ENCODE measurements around the gene SPG7. TPM values are rescaled to one million over a fixed set of nuclear protein-coding genes. Genes with fewer than 3 reads are reported as not detected.

Gene SPG7
- polyA plus RNA-seq, 1 donor from 2014 or later: 216 TPM

DNA sequence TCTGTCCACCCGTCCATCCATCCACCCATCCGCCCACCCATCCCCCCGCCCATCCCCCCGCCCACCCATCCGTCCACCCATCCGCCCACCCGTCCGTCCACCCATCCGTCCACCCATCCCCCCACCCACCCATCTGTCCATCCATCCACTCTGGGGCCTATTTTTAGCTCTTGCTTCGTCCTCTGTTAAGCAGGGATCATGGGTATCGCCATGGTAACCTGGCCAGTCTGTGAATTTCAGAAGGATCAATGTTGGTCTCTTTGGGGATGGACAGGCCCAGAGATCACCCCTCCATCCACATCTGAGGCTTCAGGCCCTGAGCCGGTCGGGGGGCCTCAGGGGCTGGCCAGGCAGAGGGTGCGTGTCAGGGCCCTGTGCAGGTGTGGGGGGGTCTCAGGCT is 90.0 kb downstream of the SPG7 start:
- Histone ChIP-seq H3K9ac (ENCODE audit: low read length) (peak overlapping the region; percentile 48), H4K20me1 (ENCODE audit: insufficient read depth) (no peaks in the 10 kb centered on the region), H3K27ac (ENCODE audit: low read length) (peak overlapping the region; percentile 51), H2AFZ (ENCODE audit: low read depth, low read length) (no peak overlapping the region), H3K79me2 (replicated peaks; ENCODE audit: insufficient read depth, low read length) (no peaks in the 10 kb centered on the region), H3K9me2 (ENCODE audit: insufficient read depth, low read length) (no peaks in the 10 kb centered on the region), H3K27me3 (ENCODE audit: insufficient read depth, low read depth, low read length) (no peaks in the 10 kb centered on the region), H3K9me3 (ENCODE audit: low read length) (no peaks in the 10 kb centered on the region), H3K36me3 (ENCODE audit: insufficient read depth, low read length) (no peaks in the 10 kb centered on the region), H3K4me3 (ENCODE audit: low read length) (no peak overlapping the region), H3F3A (ENCODE audit: insufficient read depth, low read length, poor library complexity, severe bottlenecking) (no peaks in the 10 kb centered on the region), H3K4me2 (ENCODE audit: low read length) (no peak overlapping the region)
- TF ChIP-seq REST (IDR thresholded peaks at IDR 0.05; ENCODE audit: borderline replicate concordance) (no peak), TAF1 (IDR thresholded peaks at IDR 0.05; ENCODE audit: low read depth) (no peak), SMC3 (conservative IDR thresholded peaks at IDR 0.05; ENCODE audit: poor library complexity) (no peak), EZH2 (IDR thresholded peaks at IDR 0.05; ENCODE audit: borderline replicate concordance, insufficient read depth, low read length, poor library complexity, severe bottlenecking) (no peak), MXI1 (conservative IDR thresholded peaks at IDR 0.05; ENCODE audit: poor library complexity, severe bottlenecking) (no peak), EP300 (conservative IDR thresholded peaks at IDR 0.05; ENCODE audit: poor library complexity, severe bottlenecking) (no peak), POLR2AphosphoS5 (IDR thresholded peaks at IDR 0.05) (no peak), RAD21 (conservative IDR thresholded peaks at IDR 0.05) (no peak)
- TF ChIP-seq, protein P1, sequence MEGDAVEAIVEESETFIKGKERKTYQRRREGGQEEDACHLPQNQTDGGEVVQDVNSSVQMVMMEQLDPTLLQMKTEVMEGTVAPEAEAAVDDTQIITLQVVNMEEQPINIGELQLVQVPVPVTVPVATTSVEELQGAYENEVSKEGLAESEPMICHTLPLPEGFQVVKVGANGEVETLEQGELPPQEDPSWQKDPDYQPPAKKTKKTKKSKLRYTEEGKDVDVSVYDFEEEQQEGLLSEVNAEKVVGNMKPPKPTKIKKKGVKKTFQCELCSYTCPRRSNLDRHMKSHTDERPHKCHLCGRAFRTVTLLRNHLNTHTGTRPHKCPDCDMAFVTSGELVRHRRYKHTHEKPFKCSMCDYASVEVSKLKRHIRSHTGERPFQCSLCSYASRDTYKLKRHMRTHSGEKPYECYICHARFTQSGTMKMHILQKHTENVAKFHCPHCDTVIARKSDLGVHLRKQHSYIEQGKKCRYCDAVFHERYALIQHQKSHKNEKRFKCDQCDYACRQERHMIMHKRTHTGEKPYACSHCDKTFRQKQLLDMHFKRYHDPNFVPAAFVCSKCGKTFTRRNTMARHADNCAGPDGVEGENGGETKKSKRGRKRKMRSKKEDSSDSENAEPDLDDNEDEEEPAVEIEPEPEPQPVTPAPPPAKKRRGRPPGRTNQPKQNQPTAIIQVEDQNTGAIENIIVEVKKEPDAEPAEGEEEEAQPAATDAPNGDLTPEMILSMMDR (IDR thresholded peaks at IDR 0.05; ENCODE audit: poor library complexity, severe bottlenecking): no peak

- H3K4me2 ChIP-seq (ENCODE audit: low read length): no peak overlapping the region
- no peak overlapping the region for H3K27ac ChIP-seq (ENCODE audit: low read length)
- H3K79me2 ChIP-seq (replicated peaks; ENCODE audit: insufficient read depth, low read length): no peaks in the 10 kb centered on the region
- H3K9me2 ChIP-seq (ENCODE audit: insufficient read depth, low read length): no peaks in the 10 kb centered on the region
- no peak overlapping the region for H3K4me3 ChIP-seq (ENCODE audit: low read length)
- no peak overlapping the region for H3K9ac ChIP-seq (ENCODE audit: low read length)
- no peaks in the 10 kb centered on the region for H3K27me3 ChIP-seq (ENCODE audit: insufficient read depth, low read depth, low read length)
- TF ChIP-seq REST (IDR thresholded peaks at IDR 0.05; ENCODE audit: borderline replicate concordance): no peak
- TF ChIP-seq RAD21 (conservative IDR thresholded peaks at IDR 0.05): no peak
- no peak for TF ChIP-seq MXI1 (conservative IDR thresholded peaks at IDR 0.05; ENCODE audit: poor library complexity, severe bottlenecking)
- TF ChIP-seq, protein P1 (IDR thresholded peaks at IDR 0.05; ENCODE audit: poor library complexity, severe bottlenecking): peak; percentile 19
- no peaks in the 10 kb centered on the region for H3F3A ChIP-seq (ENCODE audit: insufficient read depth, low read length, poor library complexity, severe bottlenecking)
- no peak overlapping the region for H2AFZ ChIP-seq (ENCODE audit: low read depth, low read length)
- H3K9me3 ChIP-seq (ENCODE audit: low read length): no peaks in the 10 kb centered on the region
- H3K36me3 ChIP-seq (ENCODE audit: insufficient read depth, low read length): no peaks in the 10 kb centered on the region
- H4K20me1 ChIP-seq (ENCODE audit: insufficient read depth): no peaks in the 10 kb centered on the region
Measured at GRCh38 chr16:89599451-89599858, 91.3 kb downstream of the SPG7 start.

Data from neural cell (in vitro differentiated cells).